GM12878 (cell line): ENCODE measurements around the gene GJA1. TPM values are rescaled to one million over a fixed set of nuclear protein-coding genes. Genes with fewer than 3 reads are reported as not detected.

Source experiments
- ATAC-seq: fragments of 200-7000 bp; cut with Tn5 transposase; 3 replicates; pipeline ENCODE4 v1.9.1; 2020; ENCODE audit warnings: mild to moderate bottlenecking, moderate library complexity
- BruUV-seq: library from RNA; stranded (reverse); fragments of 400-500 nt; replicated peaks from 2 replicates; lab custom pipeline; 2021; lab: Mats Ljungman, UMichigan
- CTCF ChIA-PET: fragments of 300-600 bp; sonication (Branson Sonifier 250); formaldehyde crosslinking; extraction: SDS; loops from one replicate; lab custom pipeline; 2021; ENCODE audit warnings: inconsistent platforms; lab: Yijun Ruan, JAX
- POLR2A ChIA-PET: fragments of 350-600 bp; formaldehyde crosslinking; extraction: SDS; loops from one replicate; lab custom pipeline; 2021; ENCODE audit warnings: inconsistent platforms; lab: Charles Lee
- RAD21 ChIA-PET: fragments of 300-600 bp; sonication (Branson Sonifier 250); formaldehyde crosslinking; loops from one replicate; lab custom pipeline; 2023; ENCODE audit warnings: antibody characterized with exemption; ENCODE audit not compliant: unreplicated experiment; lab: Charles Lee
- SMC1A ChIA-PET: fragments of 300-600 bp; sonication (Branson Sonifier 250); formaldehyde crosslinking; loops from one replicate; lab custom pipeline; 2023; ENCODE audit not compliant: unreplicated experiment, uncharacterized antibody; lab: Charles Lee
- DNase-seq: peaks from one replicate; pipeline ENCODE4 v3.0.0-alpha.2; 2011; ENCODE audit warnings: low read depth, low spot score
- FAIRE-seq: peaks from 3 replicates; lab custom pipeline; 2011; peaks lifted over from hg19 to GRCh38; lab: Jason Lieb, UNC
- H2AFZ ChIP-seq: 2 replicates; pipeline ENCODE4 v1.6.0; 2011; ENCODE audit warnings: low read depth, low read length, control low read depth; ENCODE audit not compliant: control insufficient read depth
- H3K27ac ChIP-seq: 2 replicates; pipeline ENCODE4 v1.5.1; 2011; ENCODE audit warnings: control low read depth; ENCODE audit not compliant: control insufficient read depth, insufficient read depth
- H3K27me3 ChIP-seq, 2 experiments: replicated peaks in 1 of 2; 2 replicates each; pipeline versions ENCODE4 v1.6.0 to v1.6.1; 2011; ENCODE audit warnings: low read length in 1 of 2; ENCODE audit not compliant: control insufficient read depth in 2 of 2, insufficient read depth in 2 of 2
- H3K36me3 ChIP-seq, 2 experiments: 2 replicates each; pipeline ENCODE4 v1.5.1; 2011; ENCODE audit warnings: low read length in 1 of 2; ENCODE audit not compliant: control insufficient read depth in 2 of 2, insufficient read depth in 2 of 2
- H3K4me1 ChIP-seq: 2 replicates; pipeline ENCODE4 v1.6.1; 2011; ENCODE audit warnings: mild to moderate bottlenecking, low read length, moderate library complexity, mixed read lengths; ENCODE audit not compliant: control insufficient read depth, insufficient read depth
- H3K4me2 ChIP-seq: 2 replicates; pipeline ENCODE4 v1.6.0; 2011; ENCODE audit warnings: control low read depth; ENCODE audit not compliant: control insufficient read depth, insufficient read depth
- H3K4me3 ChIP-seq: fragments of 200-600 bp; sonication (generic); 2 replicates; pipeline ENCODE4 v1.5.1; 2016
- H3K79me2 ChIP-seq: 2 replicates; pipeline ENCODE4 v1.6.0; 2011; ENCODE audit warnings: low read length; ENCODE audit not compliant: control insufficient read depth, insufficient read depth
- H3K9ac ChIP-seq: 2 replicates; pipeline ENCODE4 v1.8.0; 2011; ENCODE audit warnings: low read length, control low read depth, mixed read lengths; ENCODE audit not compliant: control insufficient read depth, insufficient read depth
- H3K9me3 ChIP-seq: replicated peaks from 3 replicates; pipeline ENCODE4 v1.5.1; 2011; ENCODE audit warnings: mild to moderate bottlenecking, low read length; ENCODE audit not compliant: control insufficient read depth, insufficient read depth
- H4K20me1 ChIP-seq: 2 replicates; pipeline ENCODE4 v1.6.0; 2011; ENCODE audit not compliant: control insufficient read depth, insufficient read depth
- ELK1 ChIP-seq: IDR thresholded peaks from 2 replicates; pipeline ENCODE4 v1.6.1; 2012; ENCODE audit warnings: low read depth, low read length, improper control_type of control experiment
- GABPA ChIP-seq: IDR thresholded peaks from 2 replicates; pipeline ENCODE4 v1.6.1; 2014; ENCODE audit warnings: antibody characterized with exemption, low read depth, mild to moderate bottlenecking, inconsistent platforms
- LARP7 ChIP-seq: fragments of 450-650 bp; IDR thresholded peaks from 2 replicates; pipeline ENCODE4 v1.6.1; 2017; ENCODE audit warnings: mild to moderate bottlenecking
- MEF2B ChIP-seq: fragments of 450-650 bp; IDR thresholded peaks from 2 replicates; pipeline ENCODE4 v1.6.1; 2018; ENCODE audit warnings: mild to moderate bottlenecking, moderate library complexity; ENCODE audit not compliant: partially characterized antibody, poor library complexity, severe bottlenecking
- MYB ChIP-seq: fragments of 150-350 bp; IDR thresholded peaks from 2 replicates; pipeline ENCODE4 v1.6.1; 2014; ENCODE audit warnings: mild to moderate bottlenecking, low read depth, low read length, borderline replicate concordance
- POU2F2 ChIP-seq: IDR thresholded peaks from 3 replicates; pipeline ENCODE4 v1.6.1; 2011; ENCODE audit warnings: low read depth, mild to moderate bottlenecking, low read length, borderline replicate concordance
- RAD51 ChIP-seq: fragments of 450-650 bp; IDR thresholded peaks from 2 replicates; pipeline ENCODE4 v1.6.1; 2016; ENCODE audit warnings: moderate library complexity, mild to moderate bottlenecking, inconsistent platforms
- RUNX3 ChIP-seq: IDR thresholded peaks from 2 replicates; pipeline ENCODE4 v1.6.1; 2012; ENCODE audit warnings: low read length, inconsistent platforms
- SMARCA5 ChIP-seq: fragments of 450-650 bp; IDR thresholded peaks from 2 replicates; pipeline ENCODE4 v1.6.1; 2017; ENCODE audit warnings: mild to moderate bottlenecking
- SUPT20H ChIP-seq: IDR thresholded peaks from 2 replicates; pipeline ENCODE4 v1.6.1; 2011; ENCODE audit warnings: low read depth, mild to moderate bottlenecking, low read length, moderate library complexity, borderline replicate concordance; ENCODE audit not compliant: control insufficient read depth
- TCF3 ChIP-seq: IDR thresholded peaks from 2 replicates; pipeline ENCODE4 v1.6.1; 2012; ENCODE audit warnings: low read depth, mild to moderate bottlenecking, low read length, borderline replicate concordance; ENCODE audit not compliant: insufficient read depth
- ZNF207 ChIP-seq: fragments of 450-650 bp; IDR thresholded peaks from 2 replicates; pipeline ENCODE4 v1.6.1; 2014; ENCODE audit warnings: antibody characterized with exemption, mild to moderate bottlenecking, borderline replicate concordance
- WGBS: methylation state at CpG from one replicate; pipeline ENCODE4 v1.1.6; 2016; ENCODE audit warnings: low lambda C conversion rate; ENCODE audit not compliant: insufficient replicate concordance, insufficient coverage; ENCODE audit errors: missing lambda C conversion rate; 5-methylcytosine and 5-hydroxymethylcytosine counted together
- in situ Hi-C: fragments of 300-500 bp; cut with MboI; formaldehyde crosslinking; loops from 9 replicates; pipeline ENCODE4 v1.14.3; 2018; ENCODE audit warnings: mixed read lengths
- intact Hi-C: fragments of 100-400 bp; cut with micrococcal nuclease; formaldehyde crosslinking; loops from one replicate; pipeline ENCODE4 v1.14.2; 2022; ENCODE audit not compliant: unreplicated experiment
- polyA plus RNA-seq, 11 experiments: library from polyadenylated mRNA; depleted of rRNA in 4 of 11; unstranded in 6 of 11; stranded (reverse) in 5 of 11; fragments of >200 nt; fragmentation: Nextera tagmentation in 4 of 11; fragmentation: Illumina TruSeq in 1 of 11; extraction: Ambion mirVana in 4 of 11; extraction: Trizol in 1 of 11; gene quantifications; 1 replicate in 1 of 11; 2 replicates in 10 of 11; pipeline versions ENCODE4 v1.2.1 to v1.2.3, GENCODE V29; 2011 to 2016; ENCODE audit warnings: inconsistent platforms in 2 of 11, missing spikeins in 2 of 11, low read depth in 1 of 11
- total RNA-seq, 4 experiments: library from RNA; depleted of rRNA in 3 of 4; stranded (reverse); fragments of >200 nt in 3 of 4; fragmentation: Illumina TruSeq in 1 of 4; extraction: Trizol in 1 of 4; gene quantifications; 2 replicates each; pipeline versions ENCODE4 v1.2.1 to v1.2.3, GENCODE V29; 2013 to 2021

The GJA1 gene
- total and polyA plus RNA-seq, 10 of the 15 experiments (the other 5 are each of a cell fraction or from before 2014, with no cell fraction given): 0.11 to 0.69 (median 0.11) TPM; not detected in 7

DNA sequence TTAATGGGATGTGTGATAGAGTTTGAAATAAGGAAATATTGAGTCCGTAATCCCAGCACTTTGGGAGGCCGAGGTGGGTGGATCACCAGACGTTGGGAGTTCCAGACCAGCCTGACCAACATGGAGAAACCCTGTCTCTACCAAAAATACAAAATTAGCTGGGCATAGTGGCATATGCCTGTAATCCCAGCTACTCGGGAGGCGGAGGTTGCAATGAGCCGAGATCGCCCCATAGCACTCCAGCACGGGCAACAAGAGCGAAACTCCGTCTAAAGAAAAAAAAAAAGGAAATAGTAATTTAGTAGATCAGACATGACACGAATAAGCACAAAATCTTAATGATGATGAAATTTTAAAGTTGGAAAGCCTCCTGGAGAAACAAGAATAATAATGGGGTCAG lies 14.8 kb downstream of the GJA1 start:
- no peak for TF ChIP-seq SMARCA5
- no peak for TF ChIP-seq TCF3
- no peak for TF ChIP-seq ZNF207
- TF ChIP-seq GABPA: no peak
- no peak for TF ChIP-seq LARP7
- TF ChIP-seq ELK1: no peak
- no peak for TF ChIP-seq RAD51
- TF ChIP-seq MEF2B: no peak
- no peak for TF ChIP-seq POU2F2
- TF ChIP-seq RUNX3: no peak
- TF ChIP-seq MYB: no peak
- no peak for TF ChIP-seq SUPT20H
- Histone ChIP-seq H4K20me1 (no peaks in the 10 kb centered on the region), H3K27ac (no peak overlapping the region), H2AFZ (no peak overlapping the region), H3K27me3 (no peaks in the 10 kb centered on the region), H3K9me3 (no peaks in the 10 kb centered on the region), H3K4me2 (no peak overlapping the region), H3K79me2 (no peaks in the 10 kb centered on the region), H3K4me1 (no peaks in the 10 kb centered on the region), H3K36me3 (no peaks in the 10 kb centered on the region), H3K9ac (no peak overlapping the region), H3K4me3 (no peak overlapping the region)
- RAD21 ChIA-PET: no interaction called here
- BruUV-seq: no TSS peak
- CTCF ChIA-PET: no interaction called here
- 74% methylated on average over 9 of the region's 11 CpGs for WGBS
- no peak for ATAC-seq
- SMC1A ChIA-PET: interaction anchor here (1.0 kb wide), 1 partner anchor 46 kb away, joined by 3 read pairs; no protein-coding TSS in a partner anchor
- in situ Hi-C loops (no loop called here), intact Hi-C loops (no loop called here)
- POLR2A ChIA-PET: no interaction called here
- no peak for DNase-seq
- FAIRE-seq: no peak
